HFFc6 (cell line): ENCODE data around the gene CORO1C. TPM values are rescaled to one million over a fixed set of nuclear protein-coding genes. Genes with fewer than 3 reads are reported as not detected.

Source experiments
- DNase-seq: peaks from one replicate; pipeline ENCODE4 v3.0.0-alpha.2; 2018
- H3K27ac Mint-ChIP-seq: 2 replicates; pipeline ENCODE4 v1.8.0; 2020; ENCODE audit warnings: mild to moderate bottlenecking, mixed read lengths
- H3K27me3 Mint-ChIP-seq: 2 replicates; pipeline ENCODE4 v1.8.0; 2021; ENCODE audit warnings: mild to moderate bottlenecking, moderate library complexity, mixed read lengths; ENCODE audit not compliant: insufficient read depth
- H3K36me3 Mint-ChIP-seq: 2 replicates; pipeline ENCODE4 v1.8.0; 2021; ENCODE audit warnings: low read depth, mixed read lengths
- H3K4me1 Mint-ChIP-seq: 2 replicates; pipeline ENCODE4 v1.8.0; 2020; ENCODE audit warnings: low read depth, mixed read lengths
- H3K4me3 Mint-ChIP-seq: 2 replicates; pipeline ENCODE4 v1.8.0; 2020; ENCODE audit warnings: mild to moderate bottlenecking, moderate library complexity, mixed read lengths
- H3K9me3 Mint-ChIP-seq: 2 replicates; pipeline ENCODE4 v1.8.0; 2020; ENCODE audit warnings: mild to moderate bottlenecking, mixed read lengths
- long read RNA-seq: library from polyadenylated mRNA; unstranded; transcript quantifications from one replicate; pipeline ENCODE4 v2.0.0, GENCODE V29; 2019
- total RNA-seq, 6 experiments: library from RNA; stranded (reverse); fragmentation: NEBNext Ultra II Directional; extraction: Animal tissue kit (Norgen Biotek cat#: 25700); gene quantifications; 2 replicates in 1 of 6; 3 replicates in 5 of 6; pipeline ENCODE4 v1.2.3, GENCODE V29; 2021
- TF ChIP-seq, protein P1 (sequence below): fragments of 200-600 bp; sonication (generic); IDR thresholded peaks from 2 replicates; pipeline ENCODE4 v1.5.0; 2021; ENCODE audit warnings: antibody characterized with exemption, mild to moderate bottlenecking

Gene CORO1C
- total RNA-seq, result 100 to 1,000 TPM; 541 to 709 (median 649) TPM
- long read RNA-seq, transcript CORO1C-201 (11 exons, 3,892 nt), result major isoform, 166 of 272 reads
- long read RNA-seq, partial matches to known transcripts, result 44 of 272 reads
- long read RNA-seq, other reads (novel, unspliced or antisense), result 61 of 272 reads

DNA sequence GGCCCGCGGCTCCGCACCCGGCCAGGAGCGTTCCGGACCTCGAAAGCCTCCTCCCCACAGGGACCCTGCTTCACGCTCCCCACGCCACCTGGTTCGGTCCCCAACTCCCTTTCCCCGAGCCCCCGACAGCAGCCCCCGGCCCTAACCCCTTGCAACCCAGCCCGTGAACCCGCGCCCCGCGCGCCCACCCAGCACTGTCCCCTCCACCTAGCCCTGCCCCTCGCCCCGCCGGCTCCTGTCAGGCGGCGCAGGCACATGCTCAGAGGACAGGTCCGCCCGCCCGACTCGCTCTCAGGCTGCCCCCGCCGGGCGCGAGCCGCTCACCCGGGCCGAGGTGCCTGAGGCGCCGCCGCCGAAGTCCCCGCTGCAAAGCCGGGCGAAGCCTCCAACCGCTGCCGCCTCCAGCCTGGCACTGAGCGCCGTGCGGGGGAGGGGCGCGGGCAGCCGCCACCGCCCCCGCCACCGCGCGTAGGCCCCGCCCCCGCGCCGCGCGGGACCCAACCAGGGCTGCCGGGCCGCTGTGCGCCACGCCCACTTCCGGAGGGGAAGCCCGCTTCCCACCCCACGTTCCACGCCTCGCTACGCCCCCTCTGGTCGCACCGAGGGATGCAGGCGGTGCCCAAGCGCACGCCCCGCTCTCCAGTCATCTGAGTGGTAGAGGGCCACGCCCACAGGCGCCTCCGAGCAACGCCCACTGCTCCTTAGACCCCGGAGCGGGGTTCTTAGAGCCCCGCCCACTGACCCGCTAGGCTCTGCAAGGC lies at the start of gene CORO1C:
TSS of gene CORO1C (minus strand) at position 414 of the 761 bp plus-strand sequence. CDS start 30,200 bp downstream, outside the sequence.
- H3K36me3 Mint-ChIP-seq, result peaks cover 43% of the 10 kb centered on the region
- TF ChIP-seq, protein P1, sequence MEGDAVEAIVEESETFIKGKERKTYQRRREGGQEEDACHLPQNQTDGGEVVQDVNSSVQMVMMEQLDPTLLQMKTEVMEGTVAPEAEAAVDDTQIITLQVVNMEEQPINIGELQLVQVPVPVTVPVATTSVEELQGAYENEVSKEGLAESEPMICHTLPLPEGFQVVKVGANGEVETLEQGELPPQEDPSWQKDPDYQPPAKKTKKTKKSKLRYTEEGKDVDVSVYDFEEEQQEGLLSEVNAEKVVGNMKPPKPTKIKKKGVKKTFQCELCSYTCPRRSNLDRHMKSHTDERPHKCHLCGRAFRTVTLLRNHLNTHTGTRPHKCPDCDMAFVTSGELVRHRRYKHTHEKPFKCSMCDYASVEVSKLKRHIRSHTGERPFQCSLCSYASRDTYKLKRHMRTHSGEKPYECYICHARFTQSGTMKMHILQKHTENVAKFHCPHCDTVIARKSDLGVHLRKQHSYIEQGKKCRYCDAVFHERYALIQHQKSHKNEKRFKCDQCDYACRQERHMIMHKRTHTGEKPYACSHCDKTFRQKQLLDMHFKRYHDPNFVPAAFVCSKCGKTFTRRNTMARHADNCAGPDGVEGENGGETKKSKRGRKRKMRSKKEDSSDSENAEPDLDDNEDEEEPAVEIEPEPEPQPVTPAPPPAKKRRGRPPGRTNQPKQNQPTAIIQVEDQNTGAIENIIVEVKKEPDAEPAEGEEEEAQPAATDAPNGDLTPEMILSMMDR, result peak; percentile 88
- DNase-seq, result peak; percentile 90
- peaks cover 14% of the 10 kb centered on the region for H3K27me3 Mint-ChIP-seq
- H3K27ac Mint-ChIP-seq, result peak within 1 kb of the TSS; percentile 96
- H3K9me3 Mint-ChIP-seq, result no peaks in the 10 kb centered on the region
- peak within 1 kb of the TSS; percentile 95 for H3K4me3 Mint-ChIP-seq
- H3K4me1 Mint-ChIP-seq, result peaks cover 65% of the 10 kb centered on the region

DNA sequence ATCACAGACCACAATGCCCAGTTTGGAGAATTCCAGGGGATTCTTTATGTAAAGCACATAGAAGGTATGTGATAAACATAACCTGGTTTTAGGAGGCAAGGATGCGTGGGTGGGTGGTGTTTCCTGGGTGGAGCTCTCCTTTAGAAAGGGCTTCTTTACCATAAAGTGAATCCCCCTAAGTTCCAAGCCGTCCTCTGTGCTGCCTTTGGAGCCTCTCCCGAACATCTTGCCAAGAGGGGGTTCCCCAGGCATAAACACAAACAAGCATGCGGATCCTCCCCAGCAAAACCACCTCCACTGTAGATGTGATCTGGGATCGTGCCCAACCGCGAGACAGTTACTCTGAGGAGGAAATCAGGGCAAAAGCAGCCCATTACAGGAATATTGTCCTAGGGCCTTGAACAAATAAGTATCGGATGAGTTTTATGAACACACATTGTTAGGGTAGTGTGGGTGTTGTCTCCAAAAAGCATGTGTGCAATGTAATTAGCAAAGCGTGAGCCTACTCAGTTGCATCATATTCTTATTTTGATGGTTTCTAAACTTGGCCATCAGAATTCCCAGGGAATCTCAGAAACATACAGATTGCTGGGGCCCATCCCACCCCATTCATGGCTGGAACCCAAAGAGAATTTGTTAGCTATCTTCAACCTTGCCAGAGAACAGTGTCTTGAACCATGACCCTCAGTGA lies 48.8 kb upstream of the CORO1C start:
- Mint-ChIP-seq H3K27ac (peak overlapping the region; percentile 29; the same call in 1 of the 2 replicates), H3K27me3 (no peaks in the 10 kb centered on the region; the same call in none of the 2 replicates), H3K36me3 (peaks cover 19% of the 10 kb centered on the region), H3K4me1 (peaks cover 6% of the 10 kb centered on the region; the same call in 1 of the 2 replicates), H3K4me3 (no peak overlapping the region), H3K9me3 (no peaks in the 10 kb centered on the region)
- no peak for DNase-seq
- TF ChIP-seq, protein P1, result no peak

DNA sequence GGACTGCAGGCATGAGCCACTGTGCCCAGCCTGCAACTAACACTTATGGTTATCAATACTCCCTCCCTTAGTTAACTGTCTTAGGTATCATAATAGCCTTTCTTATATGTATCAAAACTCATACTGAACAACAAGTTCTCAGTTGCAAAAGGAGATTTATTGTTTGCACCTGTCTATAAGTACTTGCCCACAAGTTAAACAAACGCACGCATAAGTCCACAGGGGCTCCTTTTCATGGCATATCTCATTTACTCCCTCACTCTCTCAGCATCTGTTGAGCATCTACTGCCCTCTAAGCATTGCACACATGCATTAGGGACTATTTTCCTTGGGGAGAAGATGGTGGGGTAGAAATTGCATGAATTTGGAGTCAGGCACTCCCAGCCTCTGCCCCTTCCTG lies 46.7 kb upstream of the CORO1C start:
- peaks cover 3% of the 10 kb centered on the region for H3K27me3 Mint-ChIP-seq
- no peaks in the 10 kb centered on the region for H3K9me3 Mint-ChIP-seq

DNA sequence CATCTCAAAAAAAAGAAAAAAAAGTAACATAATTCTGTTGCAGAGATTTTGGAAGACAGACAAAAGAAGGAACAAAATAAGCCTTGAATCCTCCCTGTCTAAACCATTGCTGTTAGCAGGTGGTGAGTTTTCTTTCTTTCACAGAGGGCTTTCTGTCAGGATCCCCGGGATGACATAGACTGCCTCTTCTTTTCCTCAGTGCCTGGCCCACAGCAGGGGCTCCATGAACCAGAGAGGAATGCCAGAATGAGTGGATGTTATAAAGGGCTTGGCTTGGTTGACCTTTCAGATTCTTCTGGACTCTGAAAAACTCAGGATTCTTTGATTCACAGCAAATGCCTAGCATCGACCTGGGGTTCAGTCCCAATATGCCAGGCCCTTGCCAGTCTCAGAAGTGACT lies 45.8 kb upstream of the CORO1C start:
- TF ChIP-seq, protein P1, result no peak
- Mint-ChIP-seq H3K36me3 (peaks cover 4% of the 10 kb centered on the region; the same call in 1 of the 2 replicates), H3K4me3 (no peak overlapping the region), H3K27ac (no peak overlapping the region), H3K4me1 (peaks cover 16% of the 10 kb centered on the region; the same call in 1 of the 2 replicates), H3K27me3 (peaks cover 3% of the 10 kb centered on the region), H3K9me3 (no peaks in the 10 kb centered on the region)
- DNase-seq, result no peak

More for the DNA sequence above, 46.7 kb upstream of the CORO1C start:
- H3K27ac Mint-ChIP-seq, result no peak overlapping the region
- TF ChIP-seq, protein P1, result no peak
- peaks cover 8% of the 10 kb centered on the region for H3K36me3 Mint-ChIP-seq
- no peak for DNase-seq
- H3K4me1 Mint-ChIP-seq, result peaks cover 16% of the 10 kb centered on the region; the same call in 1 of the 2 replicates
- no peak overlapping the region for H3K4me3 Mint-ChIP-seq
